Tibial artery (tissue), 4 donors: ENCODE data around the gene TTC28.

ENCODE experiments used
- DNase-seq, 2 donors: peaks; one replicate each; pipeline ENCODE4 v3.0.0-alpha.2; 2019
- H3K27ac ChIP-seq, 2 donors: fragments of 200-600 bp; sonication (generic) in 1 of 2; 1 replicate in 1 of 2; 2 replicates in 1 of 2; pipeline ENCODE4 v1.5.1; 2018 to 2019; ENCODE audit warnings: mild to moderate bottlenecking in 1 of 2
- H3K27me3 ChIP-seq, 2 donors: fragments of 200-600 bp; sonication (generic) in 1 of 2; one replicate each; pipeline versions ENCODE4 v1.5.1 to v1.6.0; 2016 to 2019
- H3K36me3 ChIP-seq, 3 donors: fragments of 200-600 bp; sonication (generic) in 2 of 3; one replicate each; pipeline ENCODE4 v1.5.1; 2016 to 2019; ENCODE audit warnings: mild to moderate bottlenecking in 2 of 3
- H3K4me1 ChIP-seq, 4 donors: fragments of 200-600 bp; sonication (generic) in 2 of 4; 1 replicate in 3 of 4; 2 replicates in 1 of 4; pipeline ENCODE4 v1.5.1; 2016 to 2019
- H3K4me3 ChIP-seq, 2 donors: fragments of 200-600 bp; sonication (generic) in 1 of 2; 1 replicate in 1 of 2; 2 replicates in 1 of 2; pipeline ENCODE4 v1.5.1; 2018 to 2019; ENCODE audit warnings: mild to moderate bottlenecking in 2 of 2
- H3K9me3 ChIP-seq, 3 donors: fragments of 200-600 bp; sonication (generic) in 1 of 3; one replicate each; pipeline ENCODE4 v1.5.1; 2016 to 2019
- CTCF ChIP-seq, 2 experiments: fragments of 200-600 bp in 1 of 2; fragments of 450-650 bp in 1 of 2; IDR thresholded peaks; one replicate each; pipeline ENCODE4 v1.5.1; 2017 to 2019; ENCODE audit warnings: antibody characterized with exemption in 2 of 2, mild to moderate bottlenecking in 1 of 2, moderate library complexity in 1 of 2
- intact Hi-C: fragments of 100-400 bp; cut with DNase I; formaldehyde crosslinking; loops from one replicate; pipeline ENCODE4 v1.15.0; 2023; ENCODE audit warnings: low total_unique reads

Gene TTC28

GRCh38 chr22:27991586-27992293, 687.9 kb downstream of the TTC28 start:
- Histone ChIP-seq H3K27ac (peak overlapping the region; percentile 59 to 62), H3K9me3 (no peaks in the 10 kb centered on the region), H3K4me1 (peaks cover 0 to 15% (median 4%) of the 10 kb centered on the region in 4 donors), H3K27me3 (no peaks in the 10 kb centered on the region), H3K4me3 (no peak overlapping the region), H3K36me3 (peaks cover 6 to 98% (median 55%) of the 10 kb centered on the region in 3 donors)
- intact Hi-C loops: loop anchor here (5.0 kb wide), 1 partner anchor 104 kb away; no protein-coding TSS in a partner anchor
- TF ChIP-seq CTCF (IDR thresholded peaks at IDR 0.05): no peak
- DNase-seq: peak; percentile 7 to 62

- TF ChIP-seq CTCF (IDR thresholded peaks at IDR 0.05): peak; percentile 51
- Histone ChIP-seq H3K4me3 (no peak overlapping the region), H3K4me1 (peaks cover 0 to 15% (median 4%) of the 10 kb centered on the region in 4 donors), H3K9me3 (no peaks in the 10 kb centered on the region), H3K27me3 (no peaks in the 10 kb centered on the region), H3K36me3 (peaks cover 7 to 98% (median 64%) of the 10 kb centered on the region in 3 donors), H3K27ac (peak overlapping the region; percentile 59 to 62)
- intact Hi-C loops: loop anchor here (5.0 kb wide), 1 partner anchor 104 kb away; no protein-coding TSS in a partner anchor
- DNase-seq: peak; percentile 83 to 86
Observed at GRCh38 chr22:27990879-27991278, 688.8 kb downstream of the TTC28 start.

GRCh38 chr22:27990451-27990840, 689.2 kb downstream of the TTC28 start:
- Histone ChIP-seq H3K4me1 (peaks cover 0 to 15% (median 4%) of the 10 kb centered on the region in 4 donors), H3K27ac (peak overlapping the region; percentile 59 to 62), H3K9me3 (no peaks in the 10 kb centered on the region), H3K27me3 (no peaks in the 10 kb centered on the region), H3K36me3 (peaks cover 10 to 98% (median 64%) of the 10 kb centered on the region in 3 donors), H3K4me3 (no peak overlapping the region)
- peak in 1 of 2 donors; percentile 53 for DNase-seq
- no peak for TF ChIP-seq CTCF (IDR thresholded peaks at IDR 0.05)
- intact Hi-C loops: loop anchor here (5.0 kb wide), 1 partner anchor 103 kb away; no protein-coding TSS in a partner anchor

- DNase-seq: peak; percentile 19 to 60
- peaks cover 10 to 98% (median 60%) of the 10 kb centered on the region in 3 donors for H3K36me3 ChIP-seq
- no peak for TF ChIP-seq CTCF (IDR thresholded peaks at IDR 0.05)
- H3K4me3 ChIP-seq: no peak overlapping the region
- no peaks in the 10 kb centered on the region for H3K9me3 ChIP-seq
- H3K27me3 ChIP-seq: no peaks in the 10 kb centered on the region
- H3K27ac ChIP-seq: no peak overlapping the region
- peaks cover 0 to 15% (median 4%) of the 10 kb centered on the region in 4 donors for H3K4me1 ChIP-seq
- intact Hi-C loops: loop anchor here (5.0 kb wide), 1 partner anchor 103 kb away; no protein-coding TSS in a partner anchor
Observed at GRCh38 chr22:27989758-27990450, 689.7 kb downstream of the TTC28 start.

GRCh38 chr22:27988704-27989103, 690.9 kb downstream of the TTC28 start:
- Histone ChIP-seq H3K27me3 (no peaks in the 10 kb centered on the region), H3K4me1 (peaks cover 0 to 15% (median 4%) of the 10 kb centered on the region in 4 donors), H3K4me3 (no peak overlapping the region), H3K36me3 (peaks cover 10 to 98% (median 64%) of the 10 kb centered on the region in 3 donors), H3K9me3 (no peaks in the 10 kb centered on the region), H3K27ac (no peak overlapping the region)
- intact Hi-C loops: no loop called here
- TF ChIP-seq CTCF (IDR thresholded peaks at IDR 0.05): no peak
- peak in 1 of 2 donors; percentile 50 for DNase-seq
